DMS 273 (cell line): ENCODE measurements around the gene SPHK1.

ENCODE experiments used
- DNase-seq: peaks from one replicate; lab custom pipeline; 2025; ENCODE audit not compliant: unreplicated experiment; lab: John Stamatoyannopoulos, UW

The SPHK1 gene

GRCh38 chr17:76360461-76360860 is 23.9 kb upstream of the SPHK1 start:
- DNase-seq, result no peak

- no peak for DNase-seq
Observed at GRCh38 chr17:76363107-76363842, 21.1 kb upstream of the SPHK1 start.

- DNase-seq, result no peak
Observed at GRCh38 chr17:76365256-76365903, 19.0 kb upstream of the SPHK1 start.

- DNase-seq, result no peak
Observed at GRCh38 chr17:76366247-76366646, 18.2 kb upstream of the SPHK1 start.

GRCh38 chr17:76367642-76368041 is 16.8 kb upstream of the SPHK1 start:
- no peak for DNase-seq

GRCh38 chr17:76368545-76368944 is 15.9 kb upstream of the SPHK1 start:
- no peak for DNase-seq

GRCh38 chr17:76369379-76369778 is 15.0 kb upstream of the SPHK1 start:
- DNase-seq, result no peak

GRCh38 chr17:76369804-76370203 is 14.6 kb upstream of the SPHK1 start:
- DNase-seq, result no peak

- peak; percentile 29 for DNase-seq
Observed at GRCh38 chr17:76370261-76370993, 14.0 kb upstream of the SPHK1 start.

- no peak for DNase-seq
Observed at GRCh38 chr17:76371656-76372628, 12.5 kb upstream of the SPHK1 start.

- DNase-seq, result no peak
Observed at GRCh38 chr17:76376318-76377133, 7.9 kb upstream of the SPHK1 start.

GRCh38 chr17:76378548-76379274 is 5.7 kb upstream of the SPHK1 start:
- DNase-seq, result peak; percentile 86

GRCh38 chr17:76379275-76379641 is 5.2 kb upstream of the SPHK1 start:
- DNase-seq, result no peak

GRCh38 chr17:76379646-76380376 is 4.6 kb upstream of the SPHK1 start:
- DNase-seq, result no peak

- DNase-seq, result peak; percentile 52
Observed at GRCh38 chr17:76381633-76382350, 2.6 kb upstream of the SPHK1 start.

- DNase-seq, result no peak
Observed at GRCh38 chr17:76382351-76382802, 2.0 kb upstream of the SPHK1 start.

GRCh38 chr17:76382803-76383545 is 1.4 kb upstream of the SPHK1 start:
- DNase-seq, result peak; percentile 76
